ENCODE results near the gene IGFBP3.
A peak's percentile ranks its signal among the peaks of the same experiment; 100 is the strongest.

IGFBP3 gene

DNA sequence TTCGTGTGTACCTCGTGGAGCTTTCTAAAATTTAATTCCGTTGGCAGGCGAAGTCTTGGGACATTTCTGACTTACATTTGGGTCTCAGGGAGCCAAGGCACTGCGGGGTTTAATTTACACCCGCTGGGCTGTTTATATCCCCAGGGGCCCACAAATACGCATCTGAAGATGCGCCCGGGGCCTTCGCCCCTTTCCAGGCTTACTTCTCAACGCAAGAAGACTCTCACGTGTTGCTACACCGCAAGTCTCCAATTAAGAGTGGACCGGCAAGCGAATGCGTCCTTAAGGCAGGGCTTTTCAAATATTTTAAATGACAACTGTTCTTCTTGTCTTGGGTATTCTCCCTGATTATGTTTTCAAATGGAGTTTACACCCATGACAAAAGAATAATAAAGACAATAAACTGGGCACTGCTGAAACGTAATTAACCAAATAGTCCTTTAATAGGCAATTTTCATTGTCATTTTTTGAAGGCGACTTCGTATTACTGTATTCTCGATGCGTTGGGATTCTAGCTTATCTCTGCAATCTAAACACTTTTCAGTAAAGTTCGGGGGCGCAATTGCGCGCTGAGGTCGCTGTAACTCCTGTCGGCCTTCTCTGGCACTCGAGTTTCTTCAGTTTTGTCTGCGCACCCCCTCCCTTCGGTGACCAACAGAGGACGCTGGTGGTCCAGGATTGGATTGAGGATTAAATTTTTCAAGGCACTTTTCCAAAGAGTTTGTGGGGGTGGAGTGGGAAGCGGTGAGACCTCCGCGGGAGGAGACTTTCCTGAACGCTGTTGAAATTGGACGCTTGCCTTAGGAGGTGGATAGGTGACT, 837 bp upstream of the IGFBP3 start:
- peak; percentile 45 for DNase-seq

DNA sequence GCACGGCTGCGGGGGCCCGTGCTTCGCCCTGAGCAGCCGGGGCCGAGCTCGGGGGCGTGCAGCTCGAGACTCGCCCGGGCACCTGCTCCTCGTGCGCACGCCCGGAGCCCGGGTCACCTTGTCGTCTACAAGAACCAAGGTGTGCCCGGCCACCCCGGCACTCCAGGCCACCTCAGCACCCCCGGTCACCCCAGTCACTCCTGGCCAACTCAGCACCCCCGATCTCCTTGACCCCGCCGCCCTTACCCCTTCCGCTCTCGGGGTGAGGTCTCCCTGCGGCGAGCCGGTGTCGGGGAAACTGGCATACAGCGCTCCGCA, 268 bp upstream of the IGFBP3 start:
- no peak for DNase-seq

DNA sequence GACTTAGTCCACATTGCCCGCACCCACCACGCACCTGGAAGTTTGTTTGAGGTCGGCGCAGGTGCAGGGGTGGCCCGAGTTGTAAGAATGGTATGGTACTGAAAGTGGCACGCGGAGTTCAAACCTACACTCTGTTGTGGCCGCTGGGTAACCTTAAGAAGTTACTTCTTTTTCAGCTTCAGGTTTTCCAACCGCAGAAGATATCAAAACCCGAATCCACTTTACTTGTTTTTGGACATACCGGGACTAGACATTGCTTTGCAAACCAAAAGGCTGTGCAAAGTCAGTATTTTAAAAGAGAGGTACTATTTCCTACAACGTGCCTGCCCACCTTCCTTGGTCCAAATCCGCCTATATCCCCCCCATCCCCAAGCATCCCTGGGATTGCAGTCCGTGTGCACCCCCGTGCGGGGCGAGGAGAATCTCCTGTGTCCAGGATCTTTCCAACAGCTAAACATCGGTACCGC, 1.0 kb downstream of the IGFBP3 start:
- DNase-seq, result no peak

- no peak for DNase-seq
These were observed 1.8 kb downstream of the IGFBP3 start for GRCh38 chr7:45919231-45919784.

GRCh38 chr7:45918556-45918955, 2.5 kb downstream of the IGFBP3 start:
- no peak for DNase-seq

DNA sequence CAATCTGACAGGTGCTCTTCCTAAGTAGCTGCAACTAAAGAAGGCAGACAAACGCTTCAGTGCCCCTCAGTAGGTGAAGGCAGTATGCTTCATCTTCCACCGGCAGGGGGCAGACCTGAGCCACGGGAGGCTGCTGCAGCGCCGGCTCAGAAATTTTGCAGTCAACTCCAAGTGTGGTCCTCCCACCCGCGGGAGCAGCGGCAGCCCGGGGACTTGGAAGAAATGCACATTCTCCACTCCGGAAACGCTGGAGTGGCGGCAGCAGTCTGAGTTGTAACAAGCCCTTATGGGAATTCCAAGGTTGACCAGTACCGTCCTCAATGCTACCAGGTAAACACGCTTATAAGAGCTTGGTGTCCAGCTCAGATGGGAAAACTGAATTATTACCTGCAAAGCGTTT, 3.4 kb downstream of the IGFBP3 start:
- DNase-seq, result peak; percentile 71

DNA sequence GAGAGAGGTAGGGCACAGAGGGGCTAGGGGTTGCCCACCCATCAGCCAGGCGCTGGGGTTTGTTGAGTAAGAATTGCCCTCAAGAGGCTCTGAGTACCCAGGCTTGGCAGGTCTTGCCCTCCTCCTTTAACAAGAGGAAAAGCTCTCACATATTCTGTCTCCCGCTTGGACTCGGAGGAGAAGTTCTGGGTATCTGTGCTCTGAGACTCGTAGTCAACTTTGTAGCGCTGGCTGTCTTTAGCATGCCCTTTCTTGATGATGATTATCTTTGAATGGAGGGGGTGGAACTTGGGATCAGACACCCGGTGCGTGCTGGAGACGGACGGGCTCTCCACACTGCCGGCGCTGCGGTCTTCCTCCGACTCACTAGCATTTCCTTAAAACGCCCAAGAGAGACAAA, 4.0 kb downstream of the IGFBP3 start:
- DNase-seq, result no peak

DNA sequence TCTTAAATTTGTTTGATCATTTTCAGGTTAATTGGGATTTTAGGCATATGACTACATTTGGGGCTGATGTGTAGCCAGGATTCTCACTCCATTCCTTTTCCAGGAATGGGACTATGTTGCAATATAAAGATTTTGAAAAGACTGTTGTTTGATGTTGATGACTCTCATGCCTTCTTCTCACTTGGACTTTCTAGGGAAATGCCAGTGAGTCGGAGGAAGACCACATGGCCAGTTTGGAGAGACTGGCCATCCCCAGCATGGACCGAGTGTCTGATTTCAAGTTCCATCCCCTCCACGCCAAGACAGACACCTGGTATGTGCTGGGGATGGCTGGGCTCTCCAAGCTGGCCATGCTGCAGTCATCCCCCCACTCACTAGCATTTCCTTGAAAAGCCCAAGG, 5.5 kb downstream of the IGFBP3 start:
- no peak for DNase-seq

DNA sequence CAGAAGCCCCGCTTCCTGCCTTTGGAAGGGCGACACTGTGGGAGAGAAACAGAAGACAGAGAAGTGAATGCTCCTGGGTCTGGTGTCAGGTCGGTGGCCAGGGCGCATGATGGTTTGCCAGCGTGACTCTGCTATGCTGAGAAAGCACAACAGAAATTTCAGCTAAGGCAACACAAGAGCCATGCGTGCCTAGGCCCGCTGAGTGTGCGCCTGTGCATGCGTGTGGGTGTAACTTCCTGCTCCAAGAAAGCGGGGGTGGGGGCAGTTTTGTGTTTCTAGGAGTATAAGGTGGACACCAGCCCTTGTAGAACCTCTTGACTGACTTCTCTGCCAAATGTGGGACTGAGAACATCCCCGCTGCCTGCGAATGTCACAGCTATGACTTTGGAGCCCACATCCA, 6.2 kb downstream of the IGFBP3 start:
- DNase-seq, result no peak

- no peak for DNase-seq
These were observed 8.1 kb downstream of the IGFBP3 start for GRCh38 chr7:45912972-45913371.

DNA sequence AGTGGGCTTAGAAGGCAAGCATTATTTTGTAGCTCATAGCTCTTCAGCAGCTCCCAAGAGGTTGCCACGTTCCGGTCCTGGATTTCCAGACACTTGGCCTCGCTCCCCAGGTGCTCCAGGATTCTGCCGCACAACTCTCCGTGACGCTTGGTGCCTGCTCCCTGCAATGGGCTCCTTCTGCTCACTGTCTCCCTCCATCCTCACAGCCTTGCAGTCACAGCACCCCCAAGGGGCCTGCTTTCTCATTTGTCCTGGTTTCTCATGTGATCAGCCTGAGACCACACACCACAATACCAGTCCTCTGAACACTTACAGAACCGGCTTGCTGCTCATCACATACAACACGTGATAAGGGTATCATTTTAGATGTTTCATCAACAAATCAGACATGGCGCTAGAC, 9.8 kb downstream of the IGFBP3 start:
- no peak for DNase-seq

- no peak for DNase-seq
These were observed 10.2 kb downstream of the IGFBP3 start for GRCh38 chr7:45910855-45911254.

DNA sequence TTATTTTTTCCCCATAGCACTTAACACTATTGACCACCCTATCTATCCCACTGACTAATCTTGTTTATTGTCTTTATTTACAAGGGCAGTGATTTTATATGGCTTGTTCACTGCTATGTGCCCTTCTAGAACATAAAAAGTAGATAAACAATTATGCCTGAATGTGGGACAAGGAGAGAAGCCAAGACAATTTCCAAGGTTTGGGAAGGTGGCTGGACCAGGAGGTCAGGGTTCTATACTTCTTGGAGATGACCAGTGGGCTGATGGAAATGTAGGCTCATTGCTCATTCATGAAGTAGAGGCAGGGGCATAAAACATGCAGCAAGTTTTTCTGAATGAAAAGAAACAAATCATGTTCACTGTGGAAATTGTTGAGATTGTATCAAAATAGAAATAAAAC, 11.5 kb downstream of the IGFBP3 start:
- no peak for DNase-seq

- no peak for DNase-seq
These were observed 18.3 kb downstream of the IGFBP3 start for GRCh38 chr7:45902820-45903219.

- DNase-seq, result no peak
These were observed 19.5 kb downstream of the IGFBP3 start for GRCh38 chr7:45901566-45901965.

DNA sequence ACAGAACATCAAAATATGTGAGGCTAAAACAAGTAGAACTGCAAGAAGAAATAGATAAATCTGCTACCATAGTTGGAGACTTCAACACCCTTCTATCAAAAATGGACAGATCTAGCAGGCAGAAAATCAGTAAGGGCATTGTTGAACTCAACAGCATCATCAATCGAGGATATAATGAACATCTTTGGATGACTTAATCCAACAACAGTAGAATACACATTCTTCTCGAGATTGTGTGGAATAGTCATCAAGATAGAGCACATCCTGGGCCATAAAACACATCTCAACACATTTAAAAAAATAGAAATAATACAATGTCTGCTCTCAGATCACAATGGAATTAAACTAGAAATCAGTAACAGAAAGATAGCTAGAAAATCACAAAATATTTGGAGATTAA, 22.9 kb downstream of the IGFBP3 start:
- no peak for DNase-seq

DNA sequence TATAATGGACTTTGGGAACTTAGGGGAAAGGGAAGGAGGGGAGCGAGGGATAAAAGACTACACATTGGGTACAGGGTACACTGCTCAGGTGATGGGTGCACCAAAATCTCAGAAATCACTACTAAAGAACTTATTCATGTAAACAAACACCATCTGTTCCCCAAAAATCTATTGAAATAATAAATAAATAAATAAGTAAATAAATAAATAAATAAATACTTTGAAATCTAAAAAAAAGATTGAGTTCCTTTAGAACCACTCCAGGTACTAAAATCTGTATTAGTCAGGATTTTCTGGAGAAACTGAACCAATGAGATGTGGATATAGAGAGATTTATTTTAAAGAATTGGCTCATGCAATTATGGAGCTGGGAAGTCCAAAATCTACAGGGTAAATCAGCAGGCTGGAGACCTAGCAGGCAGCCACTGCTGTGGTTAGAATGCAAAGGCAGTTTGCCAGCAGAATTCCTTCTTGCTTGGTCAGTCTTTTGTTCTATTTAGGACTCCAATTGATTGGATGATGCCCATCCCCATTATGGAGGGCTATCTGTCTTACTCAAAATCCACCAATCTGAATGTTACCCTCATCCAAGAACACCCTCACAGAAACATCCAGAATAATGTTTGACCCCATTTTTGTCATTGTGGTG, 23.9 kb downstream of the IGFBP3 start:
- no peak for DNase-seq

GRCh38 chr7:45894665-45895062, 26.4 kb downstream of the IGFBP3 start:
- DNase-seq, result no peak

DNA sequence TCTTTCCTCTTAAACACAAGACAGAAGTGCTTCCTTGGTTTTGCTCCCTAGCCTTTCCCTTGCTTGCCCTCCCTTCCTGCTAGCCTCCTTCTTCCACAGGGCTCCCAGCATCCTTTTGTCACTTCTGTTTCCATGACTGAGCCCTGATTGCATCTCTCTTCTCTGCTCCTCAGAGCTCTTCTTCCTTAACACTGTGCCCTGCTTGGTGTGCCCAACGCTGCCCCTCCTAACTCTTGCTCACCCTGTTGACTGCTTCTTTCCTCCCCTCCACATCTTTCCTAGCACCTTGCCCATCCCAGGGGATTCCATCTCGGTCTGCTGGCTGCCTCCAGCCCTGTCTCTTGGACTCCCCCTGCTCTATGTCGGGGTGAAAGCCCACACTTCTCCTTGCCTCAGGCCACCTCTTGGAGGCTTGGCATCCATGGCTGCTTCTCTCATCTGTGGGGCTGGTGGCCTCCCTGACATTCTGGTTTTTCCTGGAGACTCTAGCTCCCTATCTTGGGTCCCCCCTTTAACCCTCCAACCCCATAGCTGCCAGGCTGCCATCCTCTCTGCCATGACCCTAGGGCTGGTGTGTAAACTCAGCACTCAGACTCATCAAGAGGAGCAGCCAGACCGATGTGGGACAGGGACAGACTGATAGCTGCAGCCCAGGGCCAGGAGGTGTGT, 26.9 kb downstream of the IGFBP3 start:
- no peak for DNase-seq

GRCh38 chr7:45893374-45893995, 27.6 kb downstream of the IGFBP3 start:
- no peak for DNase-seq

- DNase-seq, result no peak
These were observed 28.6 kb downstream of the IGFBP3 start for GRCh38 chr7:45892407-45893035.

- DNase-seq, result no peak
These were observed 29.3 kb downstream of the IGFBP3 start for GRCh38 chr7:45891462-45892402.

Data from NCI-H2029 (cell line).